GM19240 (cell line): ENCODE data around the gene TBC1D14.
"Not testable (repeated sequence)": the region's sequence is repeated elsewhere in the genome, so short reads cannot be mapped to it uniquely, and the experiment has no call there.

ENCODE experiments used
- DNase-seq: peaks from one replicate; pipeline ENCODE4 v3.0.0; 2011; ENCODE audit warnings: low spot score; ENCODE audit not compliant: insufficient read length

The TBC1D14 gene

DNA sequence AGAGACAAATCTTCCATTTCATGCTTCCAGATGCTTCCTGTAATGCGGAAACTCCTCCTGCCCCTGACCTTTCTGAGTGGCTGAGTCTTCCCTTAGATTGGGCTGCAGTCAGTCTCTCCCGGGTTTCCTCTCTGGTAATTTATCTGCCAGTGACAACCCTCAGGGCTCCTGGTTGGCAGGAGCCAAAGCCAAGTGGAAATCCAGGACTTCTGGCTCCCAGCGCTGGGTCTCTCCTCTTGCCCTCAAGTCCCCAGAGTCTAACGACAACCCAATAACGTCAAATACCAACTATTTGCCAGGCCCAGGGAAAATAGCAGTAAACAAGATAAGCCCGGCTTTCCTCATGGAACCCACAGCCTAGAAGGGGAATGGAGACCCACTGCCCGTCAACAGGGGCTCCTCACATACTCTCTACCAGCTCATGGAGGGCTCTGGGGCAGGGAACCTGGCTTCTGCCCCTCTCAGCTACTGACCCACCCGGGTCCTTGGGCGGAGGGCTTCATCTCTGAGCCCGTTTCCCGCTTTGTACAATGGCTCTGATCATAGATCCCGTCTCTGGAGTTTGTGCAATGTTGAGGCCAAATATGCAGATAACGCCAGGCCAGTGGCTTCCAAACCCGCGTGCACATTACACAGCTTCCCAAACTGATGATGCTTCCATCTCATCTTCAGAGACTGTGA, 1.1 kb upstream of the TBC1D14 start:
- DNase-seq, result no peak

DNA sequence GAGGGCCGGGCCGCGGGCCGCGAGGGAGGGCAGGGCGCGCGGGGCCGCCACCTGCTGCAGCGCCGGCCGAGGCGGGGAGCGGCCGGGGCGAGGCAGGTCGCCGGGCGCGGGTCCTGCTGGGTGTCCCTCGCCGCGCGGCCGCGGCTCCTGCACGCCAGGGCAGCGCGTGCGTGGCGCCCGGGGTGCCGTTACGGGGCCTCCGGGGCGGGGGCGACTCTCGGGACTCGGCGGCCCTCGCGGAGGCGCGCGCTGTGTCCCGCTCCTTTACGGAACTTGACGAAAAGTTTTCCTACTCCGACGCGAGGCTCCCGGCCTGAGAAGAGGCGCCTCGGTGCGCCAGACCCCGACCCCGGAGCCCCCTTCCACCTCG, 329 bp downstream of the TBC1D14 start:
- no peak for DNase-seq

DNA sequence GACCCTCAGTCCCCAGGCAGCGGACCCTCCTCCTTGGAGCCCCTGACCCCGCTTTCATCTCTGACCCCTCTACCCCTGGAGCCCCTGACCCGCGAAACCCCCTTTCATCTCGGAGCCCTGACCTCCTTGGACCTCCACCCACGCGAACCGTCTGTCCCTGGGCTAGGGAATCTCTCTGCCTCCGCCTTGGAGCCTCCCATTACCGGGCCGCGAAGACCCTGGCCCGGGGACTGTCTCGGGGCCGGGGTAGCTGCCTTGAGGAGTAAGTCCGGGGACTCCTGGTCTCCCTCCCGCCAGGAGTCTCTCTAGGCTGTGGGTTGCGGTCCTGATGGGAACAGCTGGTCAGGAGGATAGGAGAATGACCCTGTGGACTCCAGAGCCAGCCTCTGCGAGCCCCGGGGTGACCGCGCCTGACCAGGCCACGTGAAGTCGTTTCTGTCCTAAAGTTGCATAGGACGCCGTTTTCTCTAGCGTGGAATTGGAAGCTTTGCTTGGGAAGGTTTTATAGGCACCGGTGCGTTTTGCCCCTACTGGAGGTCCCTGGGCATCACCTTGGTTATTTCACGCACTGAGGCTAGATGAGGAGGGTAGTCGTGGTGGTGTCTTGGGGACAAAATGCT, 824 bp downstream of the TBC1D14 start:
- DNase-seq, result no peak

DNA sequence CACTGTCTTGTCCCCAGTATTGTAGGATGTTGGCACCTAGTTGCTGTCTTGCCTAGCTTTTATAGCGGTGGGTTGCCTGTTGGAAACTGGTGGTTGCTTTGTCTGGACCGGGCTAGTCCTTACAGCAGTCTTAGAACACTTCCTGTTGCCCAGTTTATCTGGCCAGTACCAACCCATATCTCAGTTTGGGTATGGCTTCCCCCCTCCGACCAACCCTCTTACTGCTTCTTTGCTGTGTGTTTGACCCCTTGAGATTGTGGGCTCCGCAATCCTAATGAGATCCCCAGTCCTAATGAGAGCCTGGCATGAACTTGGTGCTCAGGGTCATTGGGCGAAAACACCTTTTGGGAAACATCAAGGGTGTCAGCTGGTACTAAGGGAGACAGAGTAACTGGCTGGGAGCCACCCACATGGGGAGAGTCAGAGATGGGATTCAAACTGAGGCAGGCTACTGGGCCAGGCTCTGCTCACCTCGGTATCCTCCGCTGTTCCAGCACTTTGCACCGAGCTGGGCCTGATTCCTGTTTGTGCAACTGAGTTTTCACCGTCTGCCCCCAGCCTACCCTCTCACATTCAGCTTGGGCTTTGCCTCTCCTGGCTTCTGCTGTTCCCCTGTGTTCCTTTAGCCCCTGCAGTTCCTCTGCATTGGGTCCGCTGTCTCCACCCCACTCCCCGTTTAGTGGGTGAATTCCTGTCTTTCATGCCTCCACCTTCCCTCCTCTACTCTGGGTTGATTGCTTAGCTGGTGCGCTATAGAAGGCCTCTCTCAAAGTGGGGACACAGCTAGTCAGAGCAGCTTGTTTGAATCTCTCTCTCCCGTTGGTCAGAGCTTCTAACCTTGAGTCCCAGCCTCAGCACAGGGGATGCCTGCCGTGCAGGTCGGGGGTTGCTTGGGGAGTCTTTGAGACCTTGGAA, 1.6 kb downstream of the TBC1D14 start:
- no peak for DNase-seq

DNA sequence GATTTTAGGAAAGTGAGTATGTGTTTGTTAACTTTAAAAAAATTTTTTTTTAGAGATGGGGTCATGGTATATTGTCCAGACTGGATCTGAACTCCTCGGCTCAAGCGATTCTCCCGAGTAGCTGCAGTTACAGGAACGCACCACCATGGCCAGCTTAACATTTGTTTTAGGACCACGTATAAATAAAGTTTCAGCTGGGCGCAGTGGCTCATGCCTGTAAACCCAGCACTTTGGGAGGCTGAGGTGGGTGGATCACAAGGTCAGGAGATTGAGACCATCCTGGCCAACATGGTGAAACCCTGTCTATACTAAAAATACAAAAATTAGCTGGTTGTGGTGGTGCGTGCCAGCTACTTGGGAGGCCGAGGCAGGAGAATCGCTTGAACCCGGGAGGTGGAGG, 2.3 kb downstream of the TBC1D14 start:
- not testable (repeated sequence) for DNase-seq

DNA sequence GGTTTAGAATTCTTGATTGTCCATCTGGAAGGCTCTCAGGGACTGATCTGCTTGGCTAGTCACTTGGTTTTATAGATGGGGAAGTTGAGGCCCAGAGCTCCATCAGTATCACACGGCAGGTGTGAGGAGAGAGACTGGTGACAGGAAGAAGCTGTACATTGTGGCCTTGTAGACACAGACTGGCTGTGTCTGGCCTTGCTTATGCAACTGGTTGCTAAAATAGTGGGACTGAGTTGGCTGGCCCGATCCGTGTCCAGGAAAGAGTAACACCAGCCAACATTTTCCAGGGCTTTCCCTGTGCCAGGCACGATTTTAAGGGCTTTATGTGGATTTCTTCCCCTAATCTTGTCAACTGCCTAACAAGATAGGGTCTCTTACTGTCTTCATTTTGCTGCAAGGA, 2.8 kb downstream of the TBC1D14 start:
- DNase-seq, result no peak

DNA sequence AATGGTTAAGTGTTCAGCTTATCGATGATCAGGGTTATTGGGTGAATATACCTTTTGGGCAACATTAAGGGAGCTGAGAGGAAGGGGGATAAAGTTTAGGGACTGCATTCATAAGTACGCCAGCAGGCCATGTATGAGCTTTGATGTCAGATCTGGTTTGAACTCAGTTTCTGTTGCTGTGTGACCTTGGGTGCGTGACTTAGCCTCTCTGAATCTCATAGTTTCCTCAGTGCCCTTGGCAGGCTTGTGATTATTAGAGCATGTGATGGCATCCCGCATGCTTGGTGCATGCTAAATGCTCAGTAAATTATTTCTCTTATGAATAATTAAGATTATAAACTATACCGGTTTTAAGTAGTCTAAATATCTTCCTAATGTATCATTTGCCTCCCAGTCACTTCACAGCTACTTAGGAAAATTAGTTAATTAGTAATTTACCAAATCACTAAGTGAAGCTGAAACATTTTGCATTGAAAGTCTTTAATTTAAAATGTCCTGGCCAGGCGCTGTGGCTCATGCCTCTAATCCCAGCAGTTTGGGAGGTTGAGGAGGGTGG, 3.8 kb downstream of the TBC1D14 start:
- no peak for DNase-seq

DNA sequence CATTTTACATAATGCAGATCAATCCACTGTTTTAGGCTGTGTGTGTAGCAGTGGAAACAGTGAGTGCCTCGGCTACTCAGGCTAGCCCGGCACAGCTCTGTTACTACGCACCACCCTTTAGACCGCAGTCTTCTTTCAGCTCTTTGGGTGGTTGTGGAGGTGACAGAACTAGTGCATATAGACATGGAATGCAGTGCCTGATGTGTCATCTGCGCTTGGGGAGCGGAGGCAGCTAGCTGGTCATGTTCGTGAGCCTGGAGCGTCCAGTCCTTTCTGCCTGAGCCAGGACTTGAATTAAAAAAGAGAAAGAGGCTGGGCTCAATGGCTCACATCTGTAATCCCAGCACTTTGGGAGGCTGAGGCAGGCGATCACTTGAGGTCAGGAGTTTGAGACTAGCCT, 4.8 kb downstream of the TBC1D14 start:
- no peak for DNase-seq

DNA sequence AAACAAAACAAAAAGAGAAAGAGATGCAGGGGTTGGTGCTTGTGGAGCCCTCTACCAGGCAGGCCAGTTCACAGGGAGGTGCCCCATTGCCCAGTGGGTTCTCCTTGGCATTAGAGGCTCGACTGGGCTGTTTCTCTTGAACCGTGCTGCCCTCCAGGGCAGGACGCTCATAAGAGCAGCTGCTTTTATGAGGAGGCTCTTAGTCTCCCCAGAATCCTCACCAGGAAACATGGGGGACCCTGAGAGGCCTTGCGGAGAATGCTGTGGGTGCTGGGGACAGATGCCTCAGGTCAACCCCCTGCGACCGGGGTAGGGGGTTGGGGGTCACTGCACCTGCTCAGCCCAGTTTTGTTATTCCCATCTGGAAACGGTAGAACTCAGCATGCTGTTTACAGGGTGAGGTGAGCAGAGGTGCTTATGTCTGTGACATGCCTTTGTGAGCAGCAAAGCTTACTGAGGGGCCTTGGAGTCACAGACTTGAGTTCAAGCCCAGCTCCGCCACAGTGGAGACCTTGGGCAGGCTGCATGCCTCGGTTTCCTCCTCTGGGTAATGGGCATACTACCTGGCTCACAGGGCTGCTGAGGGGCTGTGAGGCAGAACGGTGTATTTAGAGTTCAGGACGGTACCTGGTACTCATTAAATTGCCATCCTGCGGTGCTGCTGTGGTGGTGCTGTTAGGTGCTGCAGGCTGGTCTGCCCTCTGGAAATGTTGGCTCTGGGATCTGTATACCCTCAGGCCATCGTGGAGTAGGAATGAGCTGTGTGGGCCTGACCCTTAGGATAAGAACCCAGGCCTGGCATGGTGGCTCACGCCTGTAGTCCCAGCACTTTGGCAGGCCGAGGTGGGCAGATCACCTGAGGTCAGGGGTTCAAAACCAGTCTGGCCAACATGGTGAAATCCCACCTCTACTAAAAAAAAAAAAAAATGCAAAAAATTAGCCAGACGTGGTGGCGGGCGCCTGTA, 5.7 kb downstream of the TBC1D14 start:
- DNase-seq, result no peak

DNA sequence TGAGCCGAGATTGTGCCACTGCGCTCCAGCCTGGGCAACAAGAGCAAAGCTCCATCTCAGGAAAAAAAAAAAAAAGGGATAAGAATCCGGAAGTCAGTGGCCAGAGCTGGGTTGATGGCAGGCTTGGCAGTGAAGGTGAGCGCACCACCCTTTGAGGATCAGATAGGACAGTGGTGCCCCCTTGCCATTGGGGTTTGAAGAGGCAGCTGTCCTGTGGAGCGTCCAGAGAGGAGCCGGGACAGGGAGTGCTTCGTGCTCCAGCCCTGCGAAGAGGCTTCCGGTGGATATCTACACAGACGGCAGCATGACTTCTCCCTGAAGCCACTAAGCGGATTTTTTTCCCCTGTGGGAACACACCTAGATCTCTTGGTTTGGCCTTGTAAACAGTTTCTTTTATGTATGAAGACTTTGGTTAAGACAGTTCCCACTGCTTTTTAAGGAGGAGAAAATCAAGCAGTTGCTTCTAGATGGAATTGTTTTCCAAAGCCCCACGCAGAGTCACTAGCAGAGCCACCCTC, 6.5 kb downstream of the TBC1D14 start:
- no peak for DNase-seq

DNA sequence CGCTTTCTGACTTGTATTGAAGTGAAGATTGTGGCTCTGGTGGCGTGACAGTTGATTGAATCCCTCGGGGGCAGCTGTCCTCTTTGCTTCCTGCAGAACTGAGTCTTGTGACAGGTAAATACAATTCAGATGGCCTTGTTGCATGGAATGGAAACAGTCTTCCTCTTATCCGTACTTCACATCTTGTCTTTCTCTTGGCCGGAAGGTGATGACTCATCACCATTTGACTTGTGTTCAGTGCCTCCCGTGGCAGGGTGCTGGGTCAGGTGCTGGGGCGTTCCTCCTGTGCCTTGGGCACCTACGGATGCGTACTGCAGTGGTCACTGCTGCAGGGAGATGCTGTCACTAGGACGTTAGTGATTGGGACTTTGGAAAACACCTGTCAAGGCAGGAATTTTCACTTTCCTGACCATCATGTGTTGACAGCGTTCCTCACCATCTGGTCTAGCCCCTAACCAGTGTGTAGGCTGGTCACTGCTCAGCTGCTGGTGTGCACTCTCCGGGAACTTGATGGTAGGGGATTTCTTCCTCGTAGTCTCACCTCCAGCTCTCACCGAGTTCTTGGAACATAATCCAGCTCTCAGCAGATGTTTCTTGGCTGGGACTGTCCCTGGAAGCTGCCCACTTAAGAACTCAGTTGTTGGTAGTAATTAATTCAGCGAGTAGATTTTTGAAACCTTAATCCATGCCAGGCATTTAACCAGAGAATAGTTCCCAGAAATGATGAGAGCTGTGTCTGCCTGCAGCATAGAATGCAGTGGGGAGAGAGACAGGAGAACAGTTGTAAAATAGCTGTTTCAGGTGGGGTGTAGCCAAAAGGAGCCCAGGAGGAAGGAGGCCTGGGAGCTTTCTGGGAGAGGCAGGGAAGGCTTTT, 7.2 kb downstream of the TBC1D14 start:
- no peak for DNase-seq

DNA sequence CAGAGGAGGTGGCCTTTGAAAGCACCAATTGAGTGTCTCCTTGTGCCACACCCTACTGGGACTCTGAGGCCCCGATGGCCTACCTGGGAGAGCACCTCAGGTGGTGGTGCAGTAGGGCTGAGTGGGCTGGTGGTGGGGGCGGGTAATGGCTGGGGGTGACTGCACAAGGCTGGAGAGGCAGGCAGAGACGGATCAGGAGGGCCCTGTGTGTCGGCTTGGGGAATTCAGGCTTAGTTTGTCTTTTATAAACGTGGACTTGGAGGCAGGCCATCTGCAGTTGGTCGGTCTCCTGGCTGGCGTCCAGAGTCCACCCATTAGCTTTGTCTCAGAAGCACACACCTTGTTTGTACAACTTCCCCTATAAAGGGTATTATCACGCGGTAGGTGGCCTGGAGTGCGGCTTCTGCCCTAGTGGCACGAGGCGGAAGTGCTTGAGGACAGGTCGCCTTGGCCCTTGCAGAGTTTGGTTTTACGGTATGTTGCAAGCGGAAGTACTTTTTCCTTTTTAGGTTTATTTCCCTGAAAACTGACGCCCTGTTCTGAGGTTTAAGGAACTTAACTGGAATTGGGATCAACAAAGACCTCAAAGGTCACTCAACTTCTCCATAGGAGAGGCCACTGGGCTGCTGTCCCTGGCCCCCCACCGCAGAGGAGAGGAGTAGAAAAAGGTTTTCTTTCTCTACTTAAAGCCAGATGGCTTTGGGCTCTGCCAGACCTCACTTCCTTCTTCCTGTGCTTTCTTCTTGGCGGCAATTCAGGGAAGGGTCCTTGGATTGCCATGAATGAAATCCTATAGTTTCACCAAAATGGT, 8.0 kb downstream of the TBC1D14 start:
- no peak for DNase-seq

DNA sequence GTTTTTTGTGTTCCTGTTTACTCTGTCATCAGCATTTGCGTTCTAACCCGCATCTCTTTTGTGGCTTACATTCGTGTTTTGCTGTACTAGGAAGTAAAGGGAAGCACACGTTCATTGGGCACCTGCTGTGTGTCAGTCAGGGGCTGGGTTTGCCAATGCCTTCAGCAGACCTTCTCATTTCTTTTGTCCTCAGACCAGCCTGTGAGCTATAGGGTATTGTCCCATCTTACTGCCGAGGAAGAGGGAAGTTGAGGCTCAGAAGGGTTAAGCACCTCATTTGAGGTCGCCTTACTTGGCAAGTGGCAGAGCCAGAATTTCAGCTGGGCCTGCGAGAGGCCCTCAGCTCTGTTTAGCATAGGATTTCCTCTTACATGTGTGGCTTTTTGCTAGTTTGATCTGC, 8.7 kb downstream of the TBC1D14 start:
- no peak for DNase-seq

DNA sequence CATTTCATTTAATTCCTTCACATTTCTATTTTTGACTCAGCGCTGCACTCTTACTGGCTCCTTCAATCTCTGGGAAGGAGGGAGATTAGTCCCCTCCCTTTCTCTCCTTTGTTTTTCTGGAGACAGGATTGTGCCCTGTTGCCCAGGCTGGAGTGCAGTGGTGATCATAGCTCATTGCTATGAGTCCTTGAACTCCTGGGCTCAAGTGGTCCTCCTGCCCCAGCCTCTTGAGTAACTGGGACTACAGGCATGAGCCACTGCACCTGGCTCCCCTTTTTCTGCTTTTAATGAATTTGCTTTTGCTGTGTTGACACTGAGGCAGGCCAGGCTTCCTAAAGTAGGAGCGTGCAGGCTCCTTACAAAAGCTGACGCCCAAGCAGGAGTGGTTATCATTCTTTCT, 10.5 kb downstream of the TBC1D14 start:
- no peak for DNase-seq

DNA sequence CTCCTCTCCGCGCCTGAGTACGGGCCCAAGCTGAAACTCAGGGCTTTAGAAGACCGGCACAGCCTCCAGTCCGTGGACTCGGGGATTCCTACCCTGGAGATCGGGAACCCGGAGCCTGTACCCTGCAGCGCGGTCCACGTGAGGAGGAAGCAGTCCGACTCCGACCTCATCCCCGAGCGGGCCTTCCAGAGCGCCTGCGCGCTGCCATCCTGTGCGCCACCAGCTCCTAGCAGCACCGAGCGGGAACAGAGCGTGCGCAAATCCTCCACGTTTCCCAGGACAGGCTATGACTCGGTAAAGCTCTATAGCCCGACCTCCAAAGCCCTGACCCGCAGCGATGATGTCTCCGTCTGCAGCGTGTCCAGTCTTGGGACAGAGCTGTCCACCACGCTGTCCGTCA, 13.9 kb downstream of the TBC1D14 start:
- DNase-seq, result no peak

DNA sequence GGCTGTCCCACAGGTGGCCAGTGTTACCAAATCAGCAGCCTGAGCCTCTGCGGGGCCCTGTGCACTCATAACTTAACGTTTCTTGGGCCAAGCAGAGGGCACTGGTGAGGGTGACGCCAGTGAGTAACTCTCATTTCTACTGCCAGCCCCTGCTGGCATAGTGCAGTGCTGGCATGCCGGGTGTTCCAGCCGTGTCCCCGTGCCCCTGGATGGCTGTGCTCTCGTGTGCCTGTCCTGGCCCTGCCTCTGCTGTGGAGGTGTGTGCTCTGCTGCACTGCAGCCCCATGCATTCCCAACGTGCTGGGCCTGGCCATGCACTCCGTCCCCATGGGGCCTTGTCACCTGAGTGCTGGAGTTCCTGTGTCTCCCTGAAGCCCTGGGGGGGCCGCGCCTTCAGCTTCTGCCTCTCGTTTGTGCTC, 14.7 kb downstream of the TBC1D14 start:
- no peak for DNase-seq

DNA sequence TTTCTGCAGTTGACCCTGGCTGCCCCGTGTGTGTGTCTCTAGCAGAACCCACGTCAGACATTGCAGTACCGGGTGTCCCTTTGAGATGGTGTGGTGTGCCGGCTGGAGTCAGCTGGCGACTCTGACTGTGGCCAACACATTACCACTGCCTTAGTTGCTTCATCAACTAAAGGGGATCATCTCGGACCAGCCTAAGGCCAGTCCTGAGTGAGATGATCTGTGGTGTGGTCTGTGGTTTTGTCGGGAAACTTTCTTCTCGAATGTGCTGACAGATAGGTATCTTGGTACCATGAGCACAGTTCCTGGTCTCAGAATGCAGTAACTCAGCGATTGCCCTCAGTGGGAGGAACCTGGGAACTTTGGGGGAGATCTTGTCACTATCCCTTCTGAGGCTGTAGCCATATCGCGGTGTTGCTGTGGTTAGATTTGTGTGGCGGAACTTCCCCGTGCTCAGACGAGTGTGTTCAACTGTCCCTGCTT, 15.8 kb downstream of the TBC1D14 start:
- DNase-seq, result no peak

DNA sequence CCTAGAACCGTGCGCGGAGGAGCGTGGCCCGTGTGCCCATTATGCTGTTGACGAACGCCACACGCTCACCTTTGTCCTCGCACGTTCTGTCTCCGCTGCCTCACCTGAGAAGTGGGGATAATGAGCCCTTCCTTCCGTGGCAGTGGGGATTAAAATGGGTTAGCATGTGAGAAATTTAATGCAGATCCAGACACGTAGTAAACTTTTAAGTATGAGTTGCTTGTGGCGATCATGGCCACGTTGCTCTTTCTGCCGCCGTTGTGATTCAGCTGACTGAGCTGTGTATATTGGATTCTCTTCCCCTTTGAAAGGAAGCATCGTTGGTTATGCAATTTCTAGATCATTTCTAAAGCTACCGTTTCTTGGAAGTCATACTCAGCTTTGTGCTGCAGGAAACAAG, 16.5 kb downstream of the TBC1D14 start:
- no peak for DNase-seq
